ENCODE results near the gene GABBR2. TPM values are rescaled to one million over a fixed set of nuclear protein-coding genes. Genes with fewer than 3 reads are reported as not detected.

The GABBR2 gene
- total and polyA plus RNA-seq, 2 of the 8 experiments (the other 6 are each of a cell fraction or from before 2014, with no cell fraction given), result 0.50 to 1.2 TPM

DNA sequence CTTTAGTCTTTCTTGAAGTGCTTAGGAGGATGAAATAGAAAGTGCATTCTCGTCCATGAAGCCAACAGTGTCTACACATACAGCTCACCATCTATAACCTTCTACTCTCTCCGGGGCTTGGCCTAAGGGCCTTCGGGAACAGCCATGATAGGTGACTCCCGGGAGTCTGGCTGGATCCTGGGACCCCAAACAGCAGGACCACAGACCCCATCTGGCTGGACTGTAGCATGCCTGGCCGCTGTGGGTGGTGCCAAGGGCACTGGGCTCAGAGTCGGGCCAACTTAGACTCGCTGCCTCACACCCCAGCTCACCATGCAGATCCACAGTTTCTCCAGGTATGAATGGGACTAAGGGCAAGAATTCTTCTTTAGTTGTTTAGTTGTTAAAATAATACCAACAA lies 16.3 kb downstream of the GABBR2 start:
- DNase-seq (ENCODE audit: low read depth in 1 of 2, low spot score in 2 of 2) (no peak), FAIRE-seq (no peak)
- Histone ChIP-seq H4K91ac (replicated peaks; ENCODE audit: insufficient read length, low read length) (no peak overlapping the region), H3K79me2 (ENCODE audit: control insufficient read depth in 1 of 2, insufficient read depth in 2 of 2, low read length in 2 of 2) (no peaks in the 10 kb centered on the region), H3K4me3 (ENCODE audit: extremely low read depth in 1 of 4, insufficient read depth in 2 of 4, low read depth in 3 of 4, low read length in 4 of 4) (no peak overlapping the region), H2AFZ (ENCODE audit: low read length) (no peak overlapping the region), H3K9ac (replicated peaks in 1 of 4; ENCODE audit: extremely low read depth in 1 of 4, low read depth in 3 of 4, low read length in 3 of 4) (no peak overlapping the region), H3K79me1 (ENCODE audit: low read depth, low read length) (no peaks in the 10 kb centered on the region), H3K4ac (replicated peaks; ENCODE audit: insufficient read length, low read depth, low read length) (no peak overlapping the region), H2BK120ac (replicated peaks; ENCODE audit: low read depth, low read length) (no peak overlapping the region), H4K20me1 (replicated peaks in 1 of 2; ENCODE audit: control insufficient read depth in 1 of 2, insufficient read depth in 2 of 2, low read length in 2 of 2) (no peaks in the 10 kb centered on the region), H3K4me1 (replicated peaks in 1 of 4; ENCODE audit: control insufficient read depth in 3 of 4, insufficient read depth in 4 of 4, low read length in 3 of 4) (no peaks in the 10 kb centered on the region; a peak in 1 of 7 replicates), H3K9me3 (ENCODE audit: insufficient read depth in 2 of 2, low read depth in 1 of 2, low read length in 1 of 2) (no peaks in the 10 kb centered on the region), H3K18ac (ENCODE audit: extremely low read depth, low read length) (no peak overlapping the region), H2AK5ac (ENCODE audit: low read depth, low read length) (no peak overlapping the region), H2BK5ac (ENCODE audit: low read depth, low read length) (no peak overlapping the region), H3K56ac (replicated peaks; ENCODE audit: insufficient read length, low read depth, low read length) (no peak overlapping the region), H3K27ac (ENCODE audit: low read depth, low read length) (no peak overlapping the region), H4K8ac (ENCODE audit: extremely low read depth, insufficient read depth, low read length) (no peak overlapping the region), H3K27me3 (replicated peaks in 1 of 4; ENCODE audit: control insufficient read depth in 3 of 4, extremely low read depth in 1 of 4, insufficient read depth in 3 of 4, low read length in 3 of 4) (no peaks in the 10 kb centered on the region), H3K36me3 (ENCODE audit: control insufficient read depth in 2 of 4, insufficient read depth in 4 of 4, low read length in 3 of 4) (no peaks in the 10 kb centered on the region), H2BK12ac (ENCODE audit: low read depth, low read length) (no peak overlapping the region), H2BK15ac (ENCODE audit: low read length) (no peak overlapping the region), H4K5ac (ENCODE audit: insufficient read length, low read depth, low read length) (no peak overlapping the region), H3K4me2 (ENCODE audit: insufficient read depth in 1 of 2, low read depth in 2 of 2, low read length in 2 of 2) (no peak overlapping the region), H3K23me2 (ENCODE audit: low read depth, low read length) (no peaks in the 10 kb centered on the region), H3K14ac (ENCODE audit: insufficient read length) (no peak overlapping the region), H2BK20ac (ENCODE audit: low read length) (no peak overlapping the region), H3K23ac (ENCODE audit: insufficient read length) (no peak overlapping the region)
- CTCF ChIA-PET (ENCODE audit: partially characterized antibody), result interaction anchor here (0.9 to 7.1 kb wide), 3 partner anchors 15 to 84 kb away, joined by 3 to 32 read pairs (median 3); no protein-coding TSS in a partner anchor
- WGBS, 2 experiments (ENCODE audit: extremely low coverage in 1 of 2, insufficient coverage in 1 of 2, insufficient read length in 1 of 2, insufficient replicate concordance in 2 of 2, low coverage in 1 of 2, low lambda C conversion rate in 2 of 2, missing lambda C conversion rate in 1 of 2), result 92% methylated on average over 7 of the region's 7 CpGs; no CpG with 5 or more reads in 1 of the 2 experiments
- POLR2A ChIA-PET (ENCODE audit: partially characterized antibody), result no interaction called here
- TF ChIP-seq JUND (IDR thresholded peaks at IDR 0.05; ENCODE audit: low read length), result no peak
- no peak for TF ChIP-seq RBBP5 (IDR thresholded peaks at IDR 0.05; ENCODE audit: borderline replicate concordance, low read depth, low read length)
- TF ChIP-seq, protein P1, sequence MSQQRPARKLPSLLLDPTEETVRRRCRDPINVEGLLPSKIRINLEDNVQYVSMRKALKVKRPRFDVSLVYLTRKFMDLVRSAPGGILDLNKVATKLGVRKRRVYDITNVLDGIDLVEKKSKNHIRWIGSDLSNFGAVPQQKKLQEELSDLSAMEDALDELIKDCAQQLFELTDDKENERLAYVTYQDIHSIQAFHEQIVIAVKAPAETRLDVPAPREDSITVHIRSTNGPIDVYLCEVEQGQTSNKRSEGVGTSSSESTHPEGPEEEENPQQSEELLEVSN (IDR thresholded peaks at IDR 0.05), result no peak

Data from H1 (cell line).